Measurements from ENCODE around the gene HBG1. TPM values are rescaled to one million over a fixed set of nuclear protein-coding genes. Genes with fewer than 3 reads are reported as not detected.

Gene HBG1
- total RNA-seq, 4 donors from 2014 or later = not detected

GRCh38 chr11:5284637-5285036, 35.0 kb upstream of the HBG1 start:
- no peak for ATAC-seq
- Histone ChIP-seq H3K4me3 (no peak overlapping the region), H3K4me1 (no peaks in the 10 kb centered on the region), H3K27me3 (no peaks in the 10 kb centered on the region), H3K36me3 (no peaks in the 10 kb centered on the region), H3K9me3 (no peaks in the 10 kb centered on the region), H3K27ac (no peak overlapping the region)
- in situ Hi-C loops (cut with MboI; ENCODE audit: low sequenced_read_pairs in 4 of 4) (no loop called here), intact Hi-C loops (cut with DNase I; ENCODE audit: low total_unique reads) (no loop called here)
- DNase-seq = no peak
- no peak for TF ChIP-seq POLR2A (IDR thresholded peaks at IDR 0.05)
- TF ChIP-seq, protein P1, sequence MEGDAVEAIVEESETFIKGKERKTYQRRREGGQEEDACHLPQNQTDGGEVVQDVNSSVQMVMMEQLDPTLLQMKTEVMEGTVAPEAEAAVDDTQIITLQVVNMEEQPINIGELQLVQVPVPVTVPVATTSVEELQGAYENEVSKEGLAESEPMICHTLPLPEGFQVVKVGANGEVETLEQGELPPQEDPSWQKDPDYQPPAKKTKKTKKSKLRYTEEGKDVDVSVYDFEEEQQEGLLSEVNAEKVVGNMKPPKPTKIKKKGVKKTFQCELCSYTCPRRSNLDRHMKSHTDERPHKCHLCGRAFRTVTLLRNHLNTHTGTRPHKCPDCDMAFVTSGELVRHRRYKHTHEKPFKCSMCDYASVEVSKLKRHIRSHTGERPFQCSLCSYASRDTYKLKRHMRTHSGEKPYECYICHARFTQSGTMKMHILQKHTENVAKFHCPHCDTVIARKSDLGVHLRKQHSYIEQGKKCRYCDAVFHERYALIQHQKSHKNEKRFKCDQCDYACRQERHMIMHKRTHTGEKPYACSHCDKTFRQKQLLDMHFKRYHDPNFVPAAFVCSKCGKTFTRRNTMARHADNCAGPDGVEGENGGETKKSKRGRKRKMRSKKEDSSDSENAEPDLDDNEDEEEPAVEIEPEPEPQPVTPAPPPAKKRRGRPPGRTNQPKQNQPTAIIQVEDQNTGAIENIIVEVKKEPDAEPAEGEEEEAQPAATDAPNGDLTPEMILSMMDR (IDR thresholded peaks at IDR 0.05 in 4 of 5, conservative IDR thresholded peaks at IDR 0.05 in 1 of 5) = no peak

- H3K4me1 ChIP-seq = no peaks in the 10 kb centered on the region
- H3K4me3 ChIP-seq = no peak overlapping the region
- H3K9me3 ChIP-seq = no peaks in the 10 kb centered on the region
- TF ChIP-seq POLR2A (IDR thresholded peaks at IDR 0.05) = no peak
- TF ChIP-seq, protein P1 (IDR thresholded peaks at IDR 0.05 in 4 of 5, conservative IDR thresholded peaks at IDR 0.05 in 1 of 5) = no peak
- intact Hi-C loops (cut with DNase I; ENCODE audit: low total_unique reads) = no loop called here
- DNase-seq (no peak), ATAC-seq (no peak)
- H3K27me3 ChIP-seq = no peaks in the 10 kb centered on the region
- in situ Hi-C loops (cut with MboI; ENCODE audit: low sequenced_read_pairs in 4 of 4) = no loop called here
- H3K36me3 ChIP-seq = no peaks in the 10 kb centered on the region
- no peak overlapping the region for H3K27ac ChIP-seq
These were observed 34.2 kb upstream of the HBG1 start for GRCh38 chr11:5283882-5284281.

DNA sequence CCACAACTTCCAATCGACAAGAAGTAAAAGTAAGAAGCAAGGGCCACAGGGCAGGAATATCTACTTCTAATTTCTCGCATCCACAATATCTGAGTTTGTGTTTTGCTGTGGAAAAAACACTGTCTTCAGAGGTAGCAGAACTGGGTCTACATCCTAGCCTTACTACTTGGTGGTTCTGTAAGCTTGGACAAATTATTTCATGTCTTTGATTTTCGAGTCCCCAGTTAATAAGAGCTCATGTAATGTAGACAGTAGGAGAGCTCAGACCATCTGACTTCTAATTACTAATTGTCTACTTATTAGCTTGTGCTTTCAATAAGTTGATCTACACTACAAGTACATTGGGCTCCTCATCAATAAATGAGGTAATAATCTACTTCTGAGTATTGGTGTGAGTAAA, 33.4 kb upstream of the HBG1 start:
- intact Hi-C loops (cut with DNase I; ENCODE audit: low total_unique reads) = no loop called here
- Histone ChIP-seq H3K4me3 (no peak overlapping the region), H3K27me3 (no peaks in the 10 kb centered on the region), H3K27ac (no peak overlapping the region), H3K9me3 (no peaks in the 10 kb centered on the region), H3K36me3 (no peaks in the 10 kb centered on the region), H3K4me1 (no peaks in the 10 kb centered on the region)
- ATAC-seq = no peak
- no peak for DNase-seq
- TF ChIP-seq POLR2A (IDR thresholded peaks at IDR 0.05) = no peak
- TF ChIP-seq, protein P1 (IDR thresholded peaks at IDR 0.05 in 4 of 5, conservative IDR thresholded peaks at IDR 0.05 in 1 of 5) = no peak
- in situ Hi-C loops (cut with MboI; ENCODE audit: low sequenced_read_pairs in 4 of 4) = no loop called here

DNA sequence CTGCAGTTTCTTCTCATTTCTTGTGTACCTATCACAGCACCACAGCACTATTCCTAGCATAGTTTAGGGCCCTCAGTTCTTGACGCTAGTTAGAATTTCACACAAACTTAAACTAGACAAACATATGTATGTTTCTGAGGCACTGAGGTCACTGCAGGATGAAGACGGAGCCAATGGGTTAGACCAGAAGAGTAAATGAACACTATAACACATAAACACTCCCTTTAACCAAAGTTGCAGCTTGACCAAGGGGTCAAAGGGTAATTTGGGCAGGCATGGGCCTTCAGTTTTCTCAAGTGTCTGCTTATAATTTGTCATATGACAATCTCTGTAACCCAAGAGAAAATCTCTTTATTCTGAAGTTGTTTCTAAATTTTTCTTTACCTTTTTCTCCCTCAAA, 33.0 kb upstream of the HBG1 start:
- Histone ChIP-seq H3K9me3 (no peaks in the 10 kb centered on the region), H3K36me3 (no peaks in the 10 kb centered on the region), H3K27me3 (no peaks in the 10 kb centered on the region), H3K4me1 (no peaks in the 10 kb centered on the region), H3K4me3 (no peak overlapping the region), H3K27ac (no peak overlapping the region)
- DNase-seq (no peak), ATAC-seq (no peak)
- TF ChIP-seq, protein P1 (IDR thresholded peaks at IDR 0.05 in 4 of 5, conservative IDR thresholded peaks at IDR 0.05 in 1 of 5) = no peak
- no peak for TF ChIP-seq POLR2A (IDR thresholded peaks at IDR 0.05)
- intact Hi-C loops (cut with DNase I; ENCODE audit: low total_unique reads) (no loop called here), in situ Hi-C loops (cut with MboI; ENCODE audit: low sequenced_read_pairs in 4 of 4) (no loop called here)

DNA sequence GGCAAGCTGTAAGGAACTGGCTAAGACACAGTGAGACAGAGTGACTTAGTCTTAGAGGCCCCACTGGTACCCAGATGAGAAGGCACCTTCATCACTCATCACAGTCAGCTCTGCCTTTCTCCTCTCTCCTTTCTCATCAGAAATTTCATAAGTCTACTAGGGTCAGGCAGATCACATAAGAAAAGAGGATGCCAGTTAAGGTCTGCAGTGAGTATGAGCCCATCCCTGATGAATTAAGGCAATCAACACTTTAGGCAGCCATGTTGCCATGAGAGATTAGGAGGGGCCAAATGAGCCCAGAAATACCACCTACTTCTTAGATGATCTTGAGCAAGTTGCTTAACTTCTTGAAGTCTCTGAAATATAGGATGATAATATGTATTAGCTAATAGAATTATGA, 31.9 kb upstream of the HBG1 start:
- intact Hi-C loops (cut with DNase I; ENCODE audit: low total_unique reads) = no loop called here
- ATAC-seq (no peak), DNase-seq (no peak)
- Histone ChIP-seq H3K4me3 (no peak overlapping the region), H3K27me3 (no peaks in the 10 kb centered on the region), H3K27ac (no peak overlapping the region), H3K36me3 (no peaks in the 10 kb centered on the region), H3K4me1 (no peaks in the 10 kb centered on the region), H3K9me3 (no peaks in the 10 kb centered on the region)
- TF ChIP-seq POLR2A (IDR thresholded peaks at IDR 0.05) = no peak
- TF ChIP-seq, protein P1 (IDR thresholded peaks at IDR 0.05 in 4 of 5, conservative IDR thresholded peaks at IDR 0.05 in 1 of 5) = no peak
- in situ Hi-C loops (cut with MboI; ENCODE audit: low sequenced_read_pairs in 4 of 4) = no loop called here

All from gastrocnemius medialis (tissue), 4 donors.